HG03460 (cell line): ENCODE data around the gene SAXO2.
"Not testable (repeated sequence)": the region's sequence is repeated elsewhere in the genome, so short reads cannot be mapped to it uniquely, and the experiment has no call there.

ENCODE experiments used
- ATAC-seq: cut with Tn5 transposase; IDR thresholded peaks from one replicate; pipeline ENCODE4 v1.9.1; 2021; ENCODE audit not compliant: unreplicated experiment

The SAXO2 gene

GRCh38 chr15:82332711-82333602 is 70.3 kb downstream of the SAXO2 start:
- not testable (repeated sequence) for ATAC-seq

- not testable (repeated sequence) for ATAC-seq
Observed at GRCh38 chr15:82333603-82334553, 71.3 kb downstream of the SAXO2 start.
